ENCODE results near the gene MT1E. TPM values are rescaled to one million over a fixed set of nuclear protein-coding genes. Genes with fewer than 3 reads are reported as not detected.

Gene MT1E
- total RNA-seq, 2 donors from 2014 or later = 5.5 TPM; not detected in 1

DNA sequence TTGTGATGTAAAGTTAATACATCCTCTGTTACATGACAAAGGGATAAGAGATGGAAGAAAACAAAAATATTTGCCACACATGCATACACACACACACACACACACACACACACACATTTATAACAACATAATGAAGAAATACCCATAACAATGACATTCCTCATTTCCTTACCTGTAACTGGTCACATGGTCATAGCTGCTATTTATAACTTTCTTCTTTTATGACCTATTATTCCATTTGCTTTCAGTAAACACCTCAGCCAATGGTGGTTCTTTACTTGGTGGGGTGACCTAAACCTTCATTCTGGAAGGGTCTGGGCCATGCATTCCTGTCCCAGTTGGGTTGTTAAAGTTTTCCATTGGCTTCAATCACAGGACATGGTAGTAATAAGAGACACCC, 11.9 kb upstream of the MT1E start:
- Histone ChIP-seq H3K27ac (ENCODE audit: low read depth, low read length) (no peak overlapping the region), H3K4me3 (ENCODE audit: low read length) (no peak overlapping the region), H3K36me3 (ENCODE audit: control insufficient read depth, insufficient read depth, low read length) (no peaks in the 10 kb centered on the region), H3K4me1 (ENCODE audit: control insufficient read depth, insufficient read depth, low read length) (no peaks in the 10 kb centered on the region), H3K27me3 (ENCODE audit: control insufficient read depth, insufficient read depth, low read length, poor library complexity, severe bottlenecking) (peaks cover 84% of the 10 kb centered on the region), H3K9me3 (ENCODE audit: control insufficient read depth, low read length) (no peaks in the 10 kb centered on the region), H3K9ac (ENCODE audit: extremely low read depth, low read length, poor library complexity, severe bottlenecking) (no peak overlapping the region)
- no peak overlapping the region for H3K4me3 Mint-ChIP-seq
- H3K9me3 Mint-ChIP-seq = no peaks in the 10 kb centered on the region
- DNase-seq = no peak
- peaks cover 89% of the 10 kb centered on the region for H3K27me3 Mint-ChIP-seq (ENCODE audit: insufficient read depth)
- no peak overlapping the region for H3K27ac Mint-ChIP-seq
- H3K36me3 Mint-ChIP-seq (ENCODE audit: low read depth) = no peaks in the 10 kb centered on the region
- peaks cover 17% of the 10 kb centered on the region for H3K4me1 Mint-ChIP-seq
- TF ChIP-seq, protein P1, sequence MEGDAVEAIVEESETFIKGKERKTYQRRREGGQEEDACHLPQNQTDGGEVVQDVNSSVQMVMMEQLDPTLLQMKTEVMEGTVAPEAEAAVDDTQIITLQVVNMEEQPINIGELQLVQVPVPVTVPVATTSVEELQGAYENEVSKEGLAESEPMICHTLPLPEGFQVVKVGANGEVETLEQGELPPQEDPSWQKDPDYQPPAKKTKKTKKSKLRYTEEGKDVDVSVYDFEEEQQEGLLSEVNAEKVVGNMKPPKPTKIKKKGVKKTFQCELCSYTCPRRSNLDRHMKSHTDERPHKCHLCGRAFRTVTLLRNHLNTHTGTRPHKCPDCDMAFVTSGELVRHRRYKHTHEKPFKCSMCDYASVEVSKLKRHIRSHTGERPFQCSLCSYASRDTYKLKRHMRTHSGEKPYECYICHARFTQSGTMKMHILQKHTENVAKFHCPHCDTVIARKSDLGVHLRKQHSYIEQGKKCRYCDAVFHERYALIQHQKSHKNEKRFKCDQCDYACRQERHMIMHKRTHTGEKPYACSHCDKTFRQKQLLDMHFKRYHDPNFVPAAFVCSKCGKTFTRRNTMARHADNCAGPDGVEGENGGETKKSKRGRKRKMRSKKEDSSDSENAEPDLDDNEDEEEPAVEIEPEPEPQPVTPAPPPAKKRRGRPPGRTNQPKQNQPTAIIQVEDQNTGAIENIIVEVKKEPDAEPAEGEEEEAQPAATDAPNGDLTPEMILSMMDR (conservative IDR thresholded peaks at IDR 0.05) = no peak

DNA sequence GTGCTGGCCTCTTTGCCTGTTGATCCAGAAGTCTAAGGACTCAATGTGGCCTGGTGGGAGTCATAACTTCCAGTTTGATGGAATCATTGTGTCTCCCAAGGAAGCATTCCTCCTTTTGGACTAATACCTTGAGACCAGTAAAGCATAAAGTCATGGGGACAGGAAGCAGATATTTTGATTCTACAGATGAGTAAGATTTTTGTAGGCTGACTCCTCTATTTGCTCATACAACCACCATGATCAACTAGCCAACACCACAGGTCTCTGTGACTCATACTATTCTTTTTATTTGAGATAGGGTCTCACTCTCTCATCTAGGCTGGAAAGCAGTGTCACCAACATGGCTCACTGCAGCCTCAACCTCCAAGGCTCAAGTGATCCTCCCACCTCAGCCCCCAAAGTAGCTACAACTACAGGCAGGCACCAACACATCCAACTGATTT, 11.0 kb upstream of the MT1E start:
- Mint-ChIP-seq H3K36me3 (ENCODE audit: low read depth) (no peaks in the 10 kb centered on the region), H3K4me1 (peaks cover 8% of the 10 kb centered on the region), H3K9me3 (no peaks in the 10 kb centered on the region), H3K27me3 (ENCODE audit: insufficient read depth) (peaks cover 89% of the 10 kb centered on the region), H3K4me3 (no peak overlapping the region), H3K27ac (no peak overlapping the region)
- no peak for DNase-seq
- Histone ChIP-seq H3K4me3 (ENCODE audit: low read length) (no peak overlapping the region), H3K27ac (ENCODE audit: low read depth, low read length) (no peak overlapping the region), H3K27me3 (ENCODE audit: control insufficient read depth, insufficient read depth, low read length, poor library complexity, severe bottlenecking) (peaks cover 84% of the 10 kb centered on the region), H3K9ac (ENCODE audit: extremely low read depth, low read length, poor library complexity, severe bottlenecking) (no peak overlapping the region), H3K4me1 (ENCODE audit: control insufficient read depth, insufficient read depth, low read length) (no peaks in the 10 kb centered on the region), H3K36me3 (ENCODE audit: control insufficient read depth, insufficient read depth, low read length) (no peaks in the 10 kb centered on the region), H3K9me3 (ENCODE audit: control insufficient read depth, low read length) (no peaks in the 10 kb centered on the region)
- TF ChIP-seq, protein P1 (conservative IDR thresholded peaks at IDR 0.05) = no peak

DNA sequence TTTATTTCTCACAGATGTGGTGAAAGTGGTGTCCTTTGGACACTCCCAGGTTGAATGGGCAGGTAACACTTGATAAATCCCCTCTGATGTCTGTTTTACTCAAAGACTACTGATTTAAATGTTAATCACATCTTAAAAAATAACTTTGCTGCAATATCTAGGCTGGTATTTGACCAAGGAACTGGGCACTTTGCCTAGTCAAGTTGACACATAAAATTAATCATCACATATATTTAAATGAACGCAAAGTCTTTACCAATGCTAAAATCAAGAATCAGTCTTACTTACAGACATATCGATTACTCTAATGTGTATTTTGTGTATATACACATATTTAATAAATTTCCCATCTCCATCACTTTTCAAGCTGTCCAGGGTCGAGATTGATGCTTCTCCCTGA, 10.2 kb upstream of the MT1E start:
- H3K4me3 Mint-ChIP-seq = no peak overlapping the region
- H3K36me3 Mint-ChIP-seq (ENCODE audit: low read depth) = no peaks in the 10 kb centered on the region

More for the DNA sequence above, 10.2 kb upstream of the MT1E start:
- H3K9ac ChIP-seq (ENCODE audit: extremely low read depth, low read length, poor library complexity, severe bottlenecking) = no peak overlapping the region
- WGBS, 2 experiments (ENCODE audit: insufficient coverage in 1 of 2, insufficient read length in 1 of 2) = 80 to 83% methylated on average over 1 to 2 of the region's 3 CpGs
- DNase-seq = no peak
- Mint-ChIP-seq H3K27ac (no peak overlapping the region), H3K27me3 (ENCODE audit: insufficient read depth) (peaks cover 89% of the 10 kb centered on the region), H3K9me3 (no peaks in the 10 kb centered on the region), H3K4me1 (peaks cover 7% of the 10 kb centered on the region)
- H3K36me3 ChIP-seq (ENCODE audit: control insufficient read depth, insufficient read depth, low read length) = no peaks in the 10 kb centered on the region
- H3K9me3 ChIP-seq (ENCODE audit: control insufficient read depth, low read length) = no peaks in the 10 kb centered on the region
- peaks cover 81% of the 10 kb centered on the region for H3K27me3 ChIP-seq (ENCODE audit: control insufficient read depth, insufficient read depth, low read length, poor library complexity, severe bottlenecking)
- H3K4me1 ChIP-seq (ENCODE audit: control insufficient read depth, insufficient read depth, low read length) = no peaks in the 10 kb centered on the region
- no peak overlapping the region for H3K4me3 ChIP-seq (ENCODE audit: low read length)
- TF ChIP-seq, protein P1 (conservative IDR thresholded peaks at IDR 0.05) = no peak
- no peak overlapping the region for H3K27ac ChIP-seq (ENCODE audit: low read depth, low read length)
